NCI-H524 treated with DMSO at 0.1 percent for 48 hours (cell line): ENCODE data around the gene PLEKHA1.

ENCODE experiments used
- DNase-seq: peaks from one replicate; lab custom pipeline; 2025; lab: John Stamatoyannopoulos, UW

The PLEKHA1 gene

GRCh38 chr10:122480146-122480833 is 105.8 kb downstream of the PLEKHA1 start:
- DNase-seq = no peak

- no peak for DNase-seq
Measured at GRCh38 chr10:122481296-122482056, 107.0 kb downstream of the PLEKHA1 start.
